Right atrium auricular region (tissue), 2 donors: ENCODE measurements around the gene TBXAS1. TPM values are rescaled to one million over a fixed set of nuclear protein-coding genes. Genes with fewer than 3 reads are reported as not detected.
A peak's percentile ranks its signal among the peaks of the same experiment; 100 is the strongest.

Experiments used
- DNase-seq: peaks from one replicate; pipeline ENCODE4 v3.0.0-alpha.2; 2019; ENCODE audit warnings: low spot score
- H3K27ac ChIP-seq, 2 donors: fragments of 200-600 bp; sonication (generic); 1 replicate in 1 of 2; 2 replicates in 1 of 2; pipeline ENCODE4 v1.5.1; 2016 to 2019
- H3K27me3 ChIP-seq, 2 donors: fragments of 200-600 bp; sonication (generic); one replicate each; pipeline versions ENCODE4 v1.5.1 to v1.6.0; 2017 to 2019
- H3K36me3 ChIP-seq: fragments of 200-600 bp; sonication (generic); one replicate; pipeline ENCODE4 v1.5.1; 2016
- H3K4me1 ChIP-seq, 2 donors: fragments of 200-600 bp; sonication (generic); one replicate each; pipeline versions ENCODE4 v1.5.1 to v1.6.0; 2017 to 2019
- H3K4me3 ChIP-seq, 2 donors: fragments of 200-600 bp; sonication (generic); 1 replicate in 1 of 2; 2 replicates in 1 of 2; pipeline ENCODE4 v1.5.1; 2017 to 2019; ENCODE audit warnings: mild to moderate bottlenecking in 1 of 2, moderate library complexity in 1 of 2
- H3K9me3 ChIP-seq, 2 donors: fragments of 200-600 bp; sonication (generic); one replicate each; pipeline ENCODE4 v1.5.1; 2019
- total RNA-seq, 2 donors: library from RNA; depleted of rRNA; stranded (reverse); fragments of >200 nt; gene quantifications; one replicate each; pipeline ENCODE4 v1.1.0, GENCODE V29; 2016
- TF ChIP-seq, protein P1 (sequence below), 2 donors: fragments of 200-600 bp; sonication (generic); IDR thresholded peaks; one replicate each; pipeline ENCODE4 v1.5.1; 2019; ENCODE audit warnings: antibody characterized with exemption in 2 of 2

TBXAS1 gene
- total RNA-seq, 2 donors from 2014 or later: 4.6 to 15.3 TPM

DNA sequence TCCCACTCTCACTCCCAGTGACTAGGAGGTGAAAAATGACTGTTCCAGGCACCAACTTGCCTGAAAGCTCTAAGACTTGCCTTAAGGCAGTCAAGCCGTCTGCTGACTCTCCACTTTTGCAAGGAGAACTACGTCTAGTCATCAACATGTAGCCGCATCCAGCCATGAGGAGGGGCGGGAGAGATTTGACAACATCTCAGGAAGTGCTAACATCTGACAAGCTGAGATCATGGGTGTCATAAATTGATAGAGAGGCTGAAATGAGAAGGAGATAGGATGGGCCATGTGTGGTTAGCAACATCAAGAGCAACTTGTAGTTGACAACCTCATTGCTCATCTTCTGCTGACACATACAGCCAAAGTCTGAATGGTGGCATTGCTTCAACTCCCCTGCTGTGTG, 9.0 kb upstream of the TBXAS1 start:
- H3K36me3 ChIP-seq: no peaks in the 10 kb centered on the region
- no peak overlapping the region for H3K27ac ChIP-seq
- no peaks in the 10 kb centered on the region for H3K4me1 ChIP-seq
- H3K4me3 ChIP-seq: no peak overlapping the region
- DNase-seq: no peak
- H3K9me3 ChIP-seq: no peaks in the 10 kb centered on the region
- H3K27me3 ChIP-seq: no peaks in the 10 kb centered on the region
- TF ChIP-seq, protein P1, sequence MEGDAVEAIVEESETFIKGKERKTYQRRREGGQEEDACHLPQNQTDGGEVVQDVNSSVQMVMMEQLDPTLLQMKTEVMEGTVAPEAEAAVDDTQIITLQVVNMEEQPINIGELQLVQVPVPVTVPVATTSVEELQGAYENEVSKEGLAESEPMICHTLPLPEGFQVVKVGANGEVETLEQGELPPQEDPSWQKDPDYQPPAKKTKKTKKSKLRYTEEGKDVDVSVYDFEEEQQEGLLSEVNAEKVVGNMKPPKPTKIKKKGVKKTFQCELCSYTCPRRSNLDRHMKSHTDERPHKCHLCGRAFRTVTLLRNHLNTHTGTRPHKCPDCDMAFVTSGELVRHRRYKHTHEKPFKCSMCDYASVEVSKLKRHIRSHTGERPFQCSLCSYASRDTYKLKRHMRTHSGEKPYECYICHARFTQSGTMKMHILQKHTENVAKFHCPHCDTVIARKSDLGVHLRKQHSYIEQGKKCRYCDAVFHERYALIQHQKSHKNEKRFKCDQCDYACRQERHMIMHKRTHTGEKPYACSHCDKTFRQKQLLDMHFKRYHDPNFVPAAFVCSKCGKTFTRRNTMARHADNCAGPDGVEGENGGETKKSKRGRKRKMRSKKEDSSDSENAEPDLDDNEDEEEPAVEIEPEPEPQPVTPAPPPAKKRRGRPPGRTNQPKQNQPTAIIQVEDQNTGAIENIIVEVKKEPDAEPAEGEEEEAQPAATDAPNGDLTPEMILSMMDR (IDR thresholded peaks at IDR 0.05): no peak

DNA sequence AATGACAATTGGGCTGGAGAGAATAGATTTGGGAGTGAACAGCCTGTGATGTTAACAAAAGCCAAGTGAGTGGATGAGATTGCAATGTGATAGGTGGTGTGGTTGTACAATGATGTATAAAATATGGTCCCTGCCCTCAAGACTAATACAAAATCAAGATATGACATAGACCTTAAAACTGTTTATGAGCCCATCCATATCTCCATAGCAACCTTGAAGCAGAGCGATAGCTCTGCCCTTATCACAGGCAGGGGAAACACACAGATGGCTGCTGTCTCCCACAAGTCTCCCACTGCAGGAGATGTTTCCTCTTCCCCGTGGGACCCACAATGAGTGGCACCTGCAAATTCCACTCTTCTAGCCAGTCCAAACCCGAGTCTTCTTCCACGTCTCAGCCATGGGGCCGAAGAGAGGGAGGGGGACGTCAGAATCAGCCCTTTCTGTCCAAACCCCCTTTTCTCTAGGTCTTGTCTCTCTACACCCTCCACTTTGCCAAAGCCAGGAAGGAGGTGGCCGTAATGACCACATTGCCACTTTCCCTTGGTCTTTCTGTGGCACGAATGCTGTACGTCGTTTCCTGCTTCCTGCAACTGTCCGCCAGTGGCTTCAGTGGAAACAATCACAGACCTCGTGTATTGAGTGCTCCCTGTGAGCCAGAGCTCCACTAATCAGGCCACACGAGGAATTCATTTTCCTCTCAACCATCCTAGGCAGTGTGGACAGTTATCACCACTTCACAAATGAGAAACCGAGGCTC, 7.5 kb upstream of the TBXAS1 start:
- Histone ChIP-seq H3K27me3 (no peaks in the 10 kb centered on the region), H3K4me3 (no peak overlapping the region), H3K4me1 (no peaks in the 10 kb centered on the region), H3K27ac (no peak overlapping the region), H3K36me3 (no peaks in the 10 kb centered on the region), H3K9me3 (no peaks in the 10 kb centered on the region)
- peak; percentile 34 for DNase-seq
- TF ChIP-seq, protein P1 (IDR thresholded peaks at IDR 0.05): no peak

DNA sequence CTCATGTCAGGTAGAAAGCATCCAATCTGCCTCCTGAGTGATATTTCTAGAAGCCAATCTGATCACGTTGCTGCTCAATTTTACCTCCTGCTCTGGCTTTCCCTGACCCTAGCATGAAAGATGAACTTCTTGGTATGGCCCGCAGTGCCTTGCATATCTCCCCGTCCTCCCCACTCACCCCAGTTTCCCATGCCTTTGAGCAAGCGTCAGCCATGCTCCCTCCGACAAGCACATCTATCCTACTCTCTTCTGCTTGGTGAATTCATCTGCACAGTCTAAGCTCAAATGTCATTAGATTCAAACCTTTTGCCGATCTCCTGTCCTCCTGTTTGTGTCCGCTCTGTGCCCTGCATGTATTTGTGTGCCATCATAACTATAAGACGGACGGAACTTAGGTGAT, 6.2 kb upstream of the TBXAS1 start:
- no peaks in the 10 kb centered on the region for H3K9me3 ChIP-seq
- TF ChIP-seq, protein P1 (IDR thresholded peaks at IDR 0.05): no peak
- no peaks in the 10 kb centered on the region for H3K36me3 ChIP-seq
- no peaks in the 10 kb centered on the region for H3K4me1 ChIP-seq
- DNase-seq: no peak
- H3K27me3 ChIP-seq: no peaks in the 10 kb centered on the region
- no peak overlapping the region for H3K27ac ChIP-seq
- no peak overlapping the region for H3K4me3 ChIP-seq

DNA sequence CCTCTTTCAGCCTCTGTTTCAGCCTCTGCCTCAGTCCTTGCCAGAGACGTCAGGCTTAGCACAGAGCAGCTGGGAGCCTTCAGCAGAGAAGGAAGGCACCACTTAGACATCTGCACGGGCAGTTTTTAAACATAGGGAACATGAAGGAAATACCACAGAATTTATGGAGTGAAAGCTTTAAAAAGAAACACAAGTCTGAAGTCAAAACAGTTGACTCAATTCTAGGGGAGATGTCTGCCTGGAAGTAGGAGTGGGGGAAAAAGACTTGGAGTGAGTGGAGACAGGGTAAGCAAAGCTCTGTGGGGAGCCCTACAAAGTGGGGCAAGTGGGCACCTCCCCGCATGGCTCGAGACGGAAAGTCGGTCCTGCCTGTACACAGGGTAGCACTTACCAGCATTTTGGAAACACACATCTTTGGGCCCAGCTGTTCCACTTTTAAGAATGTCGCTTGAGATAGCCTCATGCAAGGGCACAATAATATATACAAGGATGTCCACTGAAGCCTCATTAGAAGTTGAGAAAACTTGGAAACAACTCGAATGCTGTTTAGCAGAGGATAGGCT, 5.0 kb upstream of the TBXAS1 start:
- TF ChIP-seq, protein P1 (IDR thresholded peaks at IDR 0.05): no peak
- no peaks in the 10 kb centered on the region for H3K4me1 ChIP-seq
- H3K27ac ChIP-seq: no peak overlapping the region
- H3K9me3 ChIP-seq: no peaks in the 10 kb centered on the region
- no peak overlapping the region for H3K4me3 ChIP-seq
- no peaks in the 10 kb centered on the region for H3K36me3 ChIP-seq
- no peak for DNase-seq
- no peaks in the 10 kb centered on the region for H3K27me3 ChIP-seq

DNA sequence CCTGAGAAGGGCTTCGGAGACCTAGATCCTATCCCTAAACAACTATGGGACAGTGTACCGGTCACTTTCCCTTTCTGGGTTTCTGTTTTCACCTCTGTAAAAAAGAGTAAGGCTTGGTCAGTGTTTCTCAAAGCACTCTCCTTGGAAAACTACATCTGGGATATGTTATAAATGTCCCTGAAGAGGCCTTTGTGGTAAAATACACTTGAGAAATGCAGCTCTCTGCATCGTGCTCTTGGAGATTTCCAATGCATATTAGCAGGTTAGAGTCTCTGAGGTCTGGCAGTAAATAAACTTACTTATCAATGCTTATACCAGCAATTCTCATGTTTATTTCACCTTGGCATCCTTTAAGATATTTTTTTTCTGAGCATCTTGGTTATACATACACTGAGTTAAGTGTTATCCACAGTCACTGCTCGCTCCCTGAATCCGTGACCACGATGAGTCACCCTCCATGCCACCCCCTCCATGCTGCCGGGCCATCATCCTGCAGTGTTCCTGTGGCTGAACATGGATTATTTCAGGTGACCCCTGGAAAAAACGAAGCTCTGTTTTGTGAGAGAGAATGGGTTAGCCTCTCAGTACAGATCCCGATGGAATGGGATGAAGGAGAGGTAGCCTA, 3.3 kb upstream of the TBXAS1 start:
- Histone ChIP-seq H3K9me3 (no peaks in the 10 kb centered on the region), H3K4me1 (no peaks in the 10 kb centered on the region), H3K4me3 (no peak overlapping the region), H3K36me3 (no peaks in the 10 kb centered on the region), H3K27ac (no peak overlapping the region), H3K27me3 (no peaks in the 10 kb centered on the region)
- TF ChIP-seq, protein P1 (IDR thresholded peaks at IDR 0.05): no peak
- DNase-seq: no peak
